CD4-positive, CD25-positive, alpha-beta regulatory T cell (primary cell): ENCODE data around the gene DTD1. TPM values are rescaled to one million over a fixed set of nuclear protein-coding genes. Genes with fewer than 3 reads are reported as not detected.

ENCODE experiments used
- ATAC-seq, 2 donors: fragments of 150-1000 bp; cut with Tn5 transposase; one replicate each; pipeline ENCODE4 v1.10.0; 2021; ENCODE audit warnings: low read depth in 2 of 2, moderate number of reproducible peaks in 2 of 2, moderate library complexity in 1 of 2
- DNase-seq, 3 donors: peaks; one replicate each; pipeline versions ENCODE4 v3.0.0 to v3.0.0-alpha.2; 2012 to 2022; ENCODE audit warnings: mixed read lengths in 1 of 3
- H3K27ac ChIP-seq: one replicate; pipeline ENCODE4 v1.7.0; 2013; ENCODE audit warnings: mild to moderate bottlenecking, low read length; ENCODE audit not compliant: insufficient read depth, poor library complexity, severe bottlenecking
- H3K27me3 ChIP-seq: one replicate; pipeline ENCODE4 v1.7.0; 2013; ENCODE audit warnings: low read length; ENCODE audit not compliant: control insufficient read depth, insufficient read depth
- H3K36me3 ChIP-seq: one replicate; pipeline ENCODE4 v1.7.0; 2013; ENCODE audit warnings: mild to moderate bottlenecking, low read length, moderate library complexity; ENCODE audit not compliant: control insufficient read depth, insufficient read depth
- H3K4me1 ChIP-seq: 2 replicates; pipeline ENCODE4 v1.7.0; 2013; ENCODE audit warnings: mild to moderate bottlenecking, low read length; ENCODE audit not compliant: insufficient read depth, control insufficient read depth, poor library complexity, severe bottlenecking
- H3K4me3 ChIP-seq: one replicate; pipeline ENCODE4 v1.7.0; 2013; ENCODE audit warnings: low read depth, mild to moderate bottlenecking, low read length, moderate library complexity
- H3K9me3 ChIP-seq, 2 experiments: 1 replicate in 1 of 2; 2 replicates in 1 of 2; pipeline ENCODE4 v1.7.0; 2013; ENCODE audit warnings: low read length in 2 of 2, mild to moderate bottlenecking in 1 of 2, moderate library complexity in 1 of 2; ENCODE audit not compliant: control insufficient read depth in 2 of 2
- H3K27ac Mint-ChIP-seq, 3 donors: one replicate each; pipeline ENCODE4 v1.8.0; 2020 to 2022; ENCODE audit warnings: mild to moderate bottlenecking in 3 of 3, mixed read lengths in 3 of 3, moderate library complexity in 2 of 3
- H3K27me3 Mint-ChIP-seq: one replicate; pipeline ENCODE4 v1.8.0; 2022; ENCODE audit warnings: mild to moderate bottlenecking, mixed read lengths
- H3K36me3 Mint-ChIP-seq: one replicate; pipeline ENCODE4 v1.8.0; 2020; ENCODE audit warnings: mixed read lengths
- H3K4me1 Mint-ChIP-seq, 4 donors: one replicate each; pipeline ENCODE4 v1.8.0; 2020 to 2022; ENCODE audit warnings: mixed read lengths in 4 of 4, mild to moderate bottlenecking in 1 of 4
- H3K4me3 Mint-ChIP-seq, 4 donors: one replicate each; pipeline ENCODE4 v1.8.0; 2020 to 2022; ENCODE audit warnings: mild to moderate bottlenecking in 4 of 4, mixed read lengths in 4 of 4, moderate library complexity in 3 of 4
- H3K9me3 Mint-ChIP-seq, 7 donors: one replicate each; pipeline ENCODE4 v1.8.0; 2020 to 2022; ENCODE audit warnings: mixed read lengths in 7 of 7, mild to moderate bottlenecking in 3 of 7, moderate library complexity in 2 of 7
- polyA plus RNA-seq, 4 donors: library from polyadenylated mRNA; unstranded; fragments of 300-500 nt; fragmentation: Illumina TruSeq; gene quantifications; one replicate each; pipeline ENCODE4 v1.2.3, GENCODE V29; 2021
- total RNA-seq: library from RNA; stranded (reverse); gene quantifications from one replicate; pipeline ENCODE4 v1.2.3, GENCODE V29; 2022

The DTD1 gene
- total and polyA plus RNA-seq, 5 donors from 2014 or later: 16.5 to 47.2 (median 44.4) TPM

GRCh38 chr20:18737140-18737539, 149.3 kb downstream of the DTD1 start:
- Mint-ChIP-seq H3K9me3 (no peaks in the 10 kb centered on the region), H3K4me1 (peaks cover 0 to 42% (median 23%) of the 10 kb centered on the region in 4 donors), H3K4me3 (peak overlapping the region in 1 of 4 donors; percentile 30), H3K36me3 (peaks cover 22% of the 10 kb centered on the region), H3K27ac (peak overlapping the region; percentile 69 to 78 (median 74)), H3K27me3 (no peaks in the 10 kb centered on the region)
- no peak overlapping the region for H3K4me3 ChIP-seq
- no peaks in the 10 kb centered on the region for H3K27me3 ChIP-seq
- no peaks in the 10 kb centered on the region for H3K9me3 ChIP-seq
- ATAC-seq (no peak), DNase-seq (no peak)
- H3K27ac ChIP-seq: no peak overlapping the region
- H3K36me3 ChIP-seq: no peaks in the 10 kb centered on the region
- H3K4me1 ChIP-seq: peaks cover 17% of the 10 kb centered on the region

DNA sequence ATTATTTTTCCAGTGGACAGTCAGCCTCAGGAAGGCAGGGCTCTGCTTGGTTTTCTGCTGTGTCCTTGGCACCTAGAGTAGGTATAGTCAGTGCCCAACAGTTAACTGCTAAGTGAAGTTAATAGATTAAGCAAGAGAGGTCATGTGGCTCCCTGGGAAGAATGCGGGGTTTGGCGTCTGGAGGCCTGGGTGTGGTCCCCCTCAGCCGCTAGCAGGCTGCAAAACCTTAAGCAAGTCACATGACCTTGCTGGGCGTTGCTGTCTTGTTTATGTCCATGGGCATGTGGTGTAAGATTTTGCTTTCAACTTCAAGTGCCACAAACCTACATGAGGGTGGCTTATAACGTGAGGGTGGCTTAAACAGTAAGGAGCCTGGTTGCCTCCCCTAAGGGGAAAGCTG, 150.2 kb downstream of the DTD1 start:
- Histone ChIP-seq H3K9me3 (no peaks in the 10 kb centered on the region), H3K4me1 (peaks cover 17% of the 10 kb centered on the region), H3K4me3 (no peak overlapping the region), H3K27me3 (no peaks in the 10 kb centered on the region), H3K36me3 (no peaks in the 10 kb centered on the region), H3K27ac (peak overlapping the region; percentile 47)
- Mint-ChIP-seq H3K27me3 (no peaks in the 10 kb centered on the region), H3K36me3 (peaks cover 27% of the 10 kb centered on the region), H3K9me3 (no peaks in the 10 kb centered on the region), H3K27ac (peak overlapping the region in 2 of 3 donors; percentile 56 to 78), H3K4me1 (peaks cover 0 to 42% (median 23%) of the 10 kb centered on the region in 4 donors), H3K4me3 (peak overlapping the region in 2 of 4 donors; percentile 12 to 63)
- ATAC-seq (no peak), DNase-seq (peak; percentile 12 to 78 (median 14))

GRCh38 chr20:18738888-18739287, 151.0 kb downstream of the DTD1 start:
- ATAC-seq: no peak
- Mint-ChIP-seq H3K27ac (peak overlapping the region in 2 of 3 donors; percentile 39 to 56), H3K27me3 (no peaks in the 10 kb centered on the region), H3K9me3 (no peaks in the 10 kb centered on the region), H3K4me3 (peak overlapping the region in 1 of 4 donors; percentile 13), H3K36me3 (peaks cover 30% of the 10 kb centered on the region), H3K4me1 (peaks cover 0 to 40% (median 23%) of the 10 kb centered on the region in 4 donors)
- Histone ChIP-seq H3K27ac (peak overlapping the region; percentile 47), H3K9me3 (no peaks in the 10 kb centered on the region), H3K27me3 (no peaks in the 10 kb centered on the region), H3K4me3 (no peak overlapping the region), H3K36me3 (peaks cover 2% of the 10 kb centered on the region), H3K4me1 (peaks cover 17% of the 10 kb centered on the region)
- DNase-seq: no peak

- H3K4me1 Mint-ChIP-seq: peaks cover 0 to 40% (median 23%) of the 10 kb centered on the region in 4 donors
- peaks cover 25% of the 10 kb centered on the region for H3K36me3 Mint-ChIP-seq
- peak overlapping the region in 1 of 3 donors; percentile 17 for H3K27ac Mint-ChIP-seq
- ATAC-seq (no peak), DNase-seq (no peak)
- no peak overlapping the region for H3K27ac ChIP-seq
- peak overlapping the region in 1 of 4 donors; percentile 18 for H3K4me3 Mint-ChIP-seq
- no peaks in the 10 kb centered on the region for H3K9me3 Mint-ChIP-seq
- no peaks in the 10 kb centered on the region for H3K9me3 ChIP-seq
- no peaks in the 10 kb centered on the region for H3K27me3 ChIP-seq
- H3K27me3 Mint-ChIP-seq: no peaks in the 10 kb centered on the region
- H3K4me1 ChIP-seq: peaks cover 17% of the 10 kb centered on the region
- H3K4me3 ChIP-seq: no peak overlapping the region
- peaks cover 4% of the 10 kb centered on the region for H3K36me3 ChIP-seq
Measured at GRCh38 chr20:18739751-18740166, 151.9 kb downstream of the DTD1 start.

- Mint-ChIP-seq H3K4me1 (peaks cover 0 to 37% (median 22%) of the 10 kb centered on the region in 4 donors), H3K9me3 (no peaks in the 10 kb centered on the region), H3K27me3 (no peaks in the 10 kb centered on the region), H3K4me3 (no peak overlapping the region), H3K27ac (no peak overlapping the region), H3K36me3 (peaks cover 30% of the 10 kb centered on the region)
- Histone ChIP-seq H3K4me3 (no peak overlapping the region), H3K9me3 (no peaks in the 10 kb centered on the region), H3K27me3 (no peaks in the 10 kb centered on the region), H3K27ac (no peak overlapping the region), H3K4me1 (peaks cover 17% of the 10 kb centered on the region), H3K36me3 (peaks cover 6% of the 10 kb centered on the region)
- DNase-seq: no peak
- ATAC-seq: no peak
Measured at GRCh38 chr20:18740726-18741125, 152.9 kb downstream of the DTD1 start.

- Histone ChIP-seq H3K4me1 (peaks cover 9% of the 10 kb centered on the region), H3K27me3 (no peaks in the 10 kb centered on the region), H3K9me3 (no peaks in the 10 kb centered on the region), H3K4me3 (no peak overlapping the region), H3K27ac (no peak overlapping the region), H3K36me3 (peaks cover 6% of the 10 kb centered on the region)
- Mint-ChIP-seq H3K27ac (no peak overlapping the region), H3K36me3 (peaks cover 28% of the 10 kb centered on the region), H3K4me1 (peaks cover 0 to 20% (median 10%) of the 10 kb centered on the region in 4 donors), H3K4me3 (no peak overlapping the region), H3K9me3 (no peaks in the 10 kb centered on the region), H3K27me3 (no peaks in the 10 kb centered on the region)
- DNase-seq (no peak), ATAC-seq (no peak)
Measured at GRCh38 chr20:18742841-18743240, 155.0 kb downstream of the DTD1 start.

- Histone ChIP-seq H3K36me3 (peaks cover 6% of the 10 kb centered on the region), H3K27me3 (no peaks in the 10 kb centered on the region), H3K27ac (no peak overlapping the region), H3K4me1 (no peaks in the 10 kb centered on the region), H3K4me3 (no peak overlapping the region), H3K9me3 (no peaks in the 10 kb centered on the region)
- Mint-ChIP-seq H3K4me1 (peaks cover 0 to 10% (median 7%) of the 10 kb centered on the region in 4 donors), H3K27me3 (no peaks in the 10 kb centered on the region), H3K27ac (no peak overlapping the region), H3K36me3 (peaks cover 28% of the 10 kb centered on the region), H3K4me3 (no peak overlapping the region), H3K9me3 (no peaks in the 10 kb centered on the region)
- ATAC-seq (no peak), DNase-seq (no peak)
Measured at GRCh38 chr20:18743665-18744440, 156.0 kb downstream of the DTD1 start.

DNA sequence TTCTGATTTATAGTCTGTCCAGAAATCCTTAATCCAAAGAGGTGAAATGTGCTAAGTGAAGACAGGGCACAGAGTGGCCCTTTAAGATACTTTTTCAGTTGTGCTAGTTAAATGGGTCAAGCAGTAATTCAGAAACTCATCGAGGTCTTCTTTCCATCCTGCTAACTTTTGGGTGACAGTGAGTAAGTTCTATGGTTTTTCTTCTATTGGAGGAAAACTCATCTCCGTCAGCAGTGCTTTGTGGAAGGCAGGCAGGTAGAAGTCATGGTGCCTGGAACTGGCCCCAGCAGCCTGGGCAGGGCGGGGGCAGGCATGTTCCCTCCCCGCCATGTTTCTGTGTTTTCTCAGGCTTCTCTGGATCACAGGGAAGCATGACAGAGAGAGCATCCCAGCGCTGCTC, 159.2 kb downstream of the DTD1 start:
- Histone ChIP-seq H3K27me3 (no peaks in the 10 kb centered on the region), H3K4me1 (no peaks in the 10 kb centered on the region), H3K27ac (no peak overlapping the region), H3K36me3 (peaks cover 6% of the 10 kb centered on the region), H3K4me3 (no peak overlapping the region), H3K9me3 (no peaks in the 10 kb centered on the region)
- Mint-ChIP-seq H3K27ac (no peak overlapping the region), H3K9me3 (no peaks in the 10 kb centered on the region), H3K36me3 (peaks cover 26% of the 10 kb centered on the region), H3K4me3 (no peak overlapping the region), H3K4me1 (peaks cover 0 to 13% (median 2%) of the 10 kb centered on the region in 4 donors), H3K27me3 (no peaks in the 10 kb centered on the region)
- ATAC-seq: no peak
- no peak for DNase-seq
